CD4-positive, CD25-positive, alpha-beta regulatory T cell (primary cell): ENCODE data around the gene NAV1. TPM values are rescaled to one million over a fixed set of nuclear protein-coding genes. Genes with fewer than 3 reads are reported as not detected.

Experiments used
- ATAC-seq, 2 donors: fragments of 150-1000 bp; cut with Tn5 transposase; one replicate each; pipeline ENCODE4 v1.10.0; 2021; ENCODE audit warnings: low read depth in 2 of 2, moderate number of reproducible peaks in 2 of 2, moderate library complexity in 1 of 2
- DNase-seq, 3 donors: peaks; one replicate each; pipeline versions ENCODE4 v3.0.0 to v3.0.0-alpha.2; 2012 to 2022; ENCODE audit warnings: mixed read lengths in 1 of 3
- H3K27ac ChIP-seq: one replicate; pipeline ENCODE4 v1.7.0; 2013; ENCODE audit warnings: mild to moderate bottlenecking, low read length; ENCODE audit not compliant: insufficient read depth, poor library complexity, severe bottlenecking
- H3K27me3 ChIP-seq: one replicate; pipeline ENCODE4 v1.7.0; 2013; ENCODE audit warnings: low read length; ENCODE audit not compliant: control insufficient read depth, insufficient read depth
- H3K36me3 ChIP-seq: one replicate; pipeline ENCODE4 v1.7.0; 2013; ENCODE audit warnings: mild to moderate bottlenecking, low read length, moderate library complexity; ENCODE audit not compliant: control insufficient read depth, insufficient read depth
- H3K4me1 ChIP-seq: 2 replicates; pipeline ENCODE4 v1.7.0; 2013; ENCODE audit warnings: mild to moderate bottlenecking, low read length; ENCODE audit not compliant: insufficient read depth, control insufficient read depth, poor library complexity, severe bottlenecking
- H3K4me3 ChIP-seq: one replicate; pipeline ENCODE4 v1.7.0; 2013; ENCODE audit warnings: low read depth, mild to moderate bottlenecking, low read length, moderate library complexity
- H3K9me3 ChIP-seq, 2 experiments: 1 replicate in 1 of 2; 2 replicates in 1 of 2; pipeline ENCODE4 v1.7.0; 2013; ENCODE audit warnings: low read length in 2 of 2, mild to moderate bottlenecking in 1 of 2, moderate library complexity in 1 of 2; ENCODE audit not compliant: control insufficient read depth in 2 of 2
- H3K27ac Mint-ChIP-seq, 3 donors: one replicate each; pipeline ENCODE4 v1.8.0; 2020 to 2022; ENCODE audit warnings: mild to moderate bottlenecking in 3 of 3, mixed read lengths in 3 of 3, moderate library complexity in 2 of 3
- H3K27me3 Mint-ChIP-seq: one replicate; pipeline ENCODE4 v1.8.0; 2022; ENCODE audit warnings: mild to moderate bottlenecking, mixed read lengths
- H3K36me3 Mint-ChIP-seq: one replicate; pipeline ENCODE4 v1.8.0; 2020; ENCODE audit warnings: mixed read lengths
- H3K4me1 Mint-ChIP-seq, 4 donors: one replicate each; pipeline ENCODE4 v1.8.0; 2020 to 2022; ENCODE audit warnings: mixed read lengths in 4 of 4, mild to moderate bottlenecking in 1 of 4
- H3K4me3 Mint-ChIP-seq, 4 donors: one replicate each; pipeline ENCODE4 v1.8.0; 2020 to 2022; ENCODE audit warnings: mild to moderate bottlenecking in 4 of 4, mixed read lengths in 4 of 4, moderate library complexity in 3 of 4
- H3K9me3 Mint-ChIP-seq, 7 donors: one replicate each; pipeline ENCODE4 v1.8.0; 2020 to 2022; ENCODE audit warnings: mixed read lengths in 7 of 7, mild to moderate bottlenecking in 3 of 7, moderate library complexity in 2 of 7
- polyA plus RNA-seq, 4 donors: library from polyadenylated mRNA; unstranded; fragments of 300-500 nt; fragmentation: Illumina TruSeq; gene quantifications; one replicate each; pipeline ENCODE4 v1.2.3, GENCODE V29; 2021
- total RNA-seq: library from RNA; stranded (reverse); gene quantifications from one replicate; pipeline ENCODE4 v1.2.3, GENCODE V29; 2022

Gene NAV1
- total and polyA plus RNA-seq, 5 donors from 2014 or later = 0.39 to 4.9 (median 1.7) TPM

DNA sequence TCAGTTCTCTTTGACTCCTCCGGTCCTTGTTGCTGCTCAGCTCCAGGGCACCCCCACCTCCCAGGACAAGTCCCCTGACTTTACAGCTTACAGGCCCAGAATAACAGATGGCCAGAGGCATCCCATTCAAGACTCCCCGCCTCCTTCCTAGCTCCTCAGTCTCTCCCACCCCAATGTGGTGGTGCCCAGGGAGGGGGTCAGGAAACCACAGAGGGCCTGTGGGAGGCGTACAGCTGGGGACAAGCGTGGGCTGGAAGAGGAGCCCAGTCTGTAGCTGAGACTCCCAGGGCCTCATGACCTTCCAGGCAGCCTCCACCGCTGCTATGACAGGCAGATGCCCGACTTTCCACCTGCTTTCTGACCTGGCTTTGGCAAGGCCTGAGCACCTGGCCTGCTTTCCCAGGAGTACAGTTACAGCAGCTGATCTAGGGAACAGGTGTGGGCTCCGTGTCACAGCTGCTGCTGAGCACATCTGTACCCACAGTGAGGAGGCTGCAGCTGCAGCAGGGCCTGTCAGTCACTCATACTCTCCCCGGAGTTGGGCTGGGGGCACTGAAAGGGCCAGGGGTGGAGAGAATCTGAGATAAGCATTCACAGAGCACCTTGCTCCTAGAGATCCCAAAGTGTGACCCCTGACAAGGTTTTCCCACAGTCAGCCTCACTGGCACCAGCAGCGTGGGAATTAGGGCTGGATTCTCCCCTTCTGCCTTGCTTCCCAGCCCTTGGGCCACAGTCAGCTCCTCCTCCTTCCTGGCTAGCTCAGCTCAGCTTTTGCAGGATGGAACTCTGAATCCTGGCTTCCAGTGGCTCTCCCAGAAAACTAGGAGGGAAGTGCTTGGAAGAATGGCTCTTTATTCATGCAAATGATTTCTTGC lies 7.1 kb upstream of the NAV1 start:
- H3K27me3 ChIP-seq = peaks cover 3% of the 10 kb centered on the region
- Mint-ChIP-seq H3K27ac (no peak overlapping the region), H3K9me3 (peaks cover 0 to 3% (median 0%) of the 10 kb centered on the region in 7 donors), H3K4me3 (no peak overlapping the region), H3K4me1 (no peaks in the 10 kb centered on the region), H3K27me3 (peaks cover 16% of the 10 kb centered on the region), H3K36me3 (peaks cover 36% of the 10 kb centered on the region)
- H3K9me3 ChIP-seq = no peaks in the 10 kb centered on the region
- DNase-seq = no peak
- no peaks in the 10 kb centered on the region for H3K4me1 ChIP-seq
- no peak overlapping the region for H3K4me3 ChIP-seq
- H3K36me3 ChIP-seq = no peaks in the 10 kb centered on the region
- ATAC-seq = no peak
- H3K27ac ChIP-seq = no peak overlapping the region

DNA sequence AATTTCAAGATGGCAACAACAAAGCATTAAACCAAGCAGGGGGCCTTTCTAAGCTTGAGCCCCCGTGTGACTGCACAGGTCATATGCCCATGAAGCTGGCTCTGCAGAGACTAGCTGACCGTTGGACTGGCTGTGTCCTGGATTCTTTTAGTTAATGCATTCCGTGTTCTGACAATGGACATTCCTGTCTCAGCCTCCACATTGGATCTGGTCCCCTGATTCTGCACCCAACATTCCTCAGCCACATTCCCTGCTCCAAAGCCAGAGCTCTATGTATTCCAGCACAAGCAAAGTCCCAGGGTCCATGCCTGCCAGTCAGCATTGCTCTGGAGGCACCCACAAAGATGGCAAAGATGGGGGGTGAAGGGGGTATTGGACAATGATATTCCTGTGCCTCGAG lies 5.1 kb upstream of the NAV1 start:
- Mint-ChIP-seq H3K27me3 (peaks cover 35% of the 10 kb centered on the region), H3K36me3 (peaks cover 24% of the 10 kb centered on the region), H3K4me1 (peaks cover 0 to 10% (median 3%) of the 10 kb centered on the region in 4 donors), H3K4me3 (no peak overlapping the region), H3K9me3 (no peaks in the 10 kb centered on the region), H3K27ac (no peak overlapping the region)
- Histone ChIP-seq H3K27me3 (peaks cover 14% of the 10 kb centered on the region), H3K4me3 (no peak overlapping the region), H3K27ac (no peak overlapping the region), H3K9me3 (no peaks in the 10 kb centered on the region), H3K4me1 (peaks cover 7% of the 10 kb centered on the region), H3K36me3 (no peaks in the 10 kb centered on the region)
- ATAC-seq = no peak
- DNase-seq = no peak

DNA sequence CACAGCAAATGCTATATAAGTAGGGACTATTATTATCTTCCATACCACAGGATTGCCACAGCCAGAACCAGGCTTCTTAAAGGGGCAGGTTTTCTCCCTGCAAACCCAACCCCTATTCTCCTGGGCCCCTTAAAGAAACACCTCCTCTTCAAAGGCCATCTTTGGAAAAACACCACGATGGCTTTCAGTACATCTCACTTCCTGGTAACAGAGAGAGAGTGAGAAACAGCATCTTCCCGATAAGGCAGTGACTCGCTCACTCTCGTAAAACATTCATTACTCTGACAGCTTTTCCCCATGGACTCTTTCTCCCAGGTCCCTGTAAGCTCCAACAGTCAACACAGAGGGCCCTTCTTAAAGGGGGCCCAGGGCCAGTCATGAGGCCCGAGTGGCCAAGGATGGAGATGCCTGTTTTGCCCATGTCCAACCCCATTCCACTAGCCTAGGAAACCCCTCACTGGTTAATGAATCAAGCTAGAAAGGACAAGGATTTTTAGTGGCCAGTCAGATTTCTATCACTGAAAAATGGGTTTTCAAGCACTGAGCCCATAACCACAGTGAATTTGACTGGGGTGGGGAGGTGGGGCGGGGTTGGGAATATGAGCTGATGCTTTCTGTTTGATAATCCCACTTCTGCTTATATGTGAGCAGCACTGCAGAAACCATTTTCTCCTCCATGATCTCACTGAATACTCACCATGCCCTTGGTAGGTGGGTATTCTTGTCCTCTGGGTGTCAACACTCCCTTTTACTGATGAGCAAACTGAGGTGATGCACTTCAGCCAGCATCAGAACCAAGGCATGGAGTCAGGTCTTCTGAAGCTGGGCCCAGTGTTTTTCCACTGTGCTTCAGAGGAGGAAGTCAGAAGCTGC lies 3.6 kb upstream of the NAV1 start:
- H3K4me3 Mint-ChIP-seq = no peak overlapping the region
- Histone ChIP-seq H3K9me3 (no peaks in the 10 kb centered on the region), H3K4me1 (peaks cover 21% of the 10 kb centered on the region), H3K27ac (no peak overlapping the region), H3K4me3 (no peak overlapping the region), H3K36me3 (no peaks in the 10 kb centered on the region), H3K27me3 (peaks cover 17% of the 10 kb centered on the region)
- peaks cover 0 to under 1% (median 0%) of the 10 kb centered on the region in 7 donors for H3K9me3 Mint-ChIP-seq
- H3K4me1 Mint-ChIP-seq = peaks cover 0 to 18% (median 4%) of the 10 kb centered on the region in 4 donors
- no peak for DNase-seq
- no peak overlapping the region for H3K27ac Mint-ChIP-seq
- peaks cover 46% of the 10 kb centered on the region for H3K27me3 Mint-ChIP-seq
- peaks cover 18% of the 10 kb centered on the region for H3K36me3 Mint-ChIP-seq
- ATAC-seq = no peak

DNA sequence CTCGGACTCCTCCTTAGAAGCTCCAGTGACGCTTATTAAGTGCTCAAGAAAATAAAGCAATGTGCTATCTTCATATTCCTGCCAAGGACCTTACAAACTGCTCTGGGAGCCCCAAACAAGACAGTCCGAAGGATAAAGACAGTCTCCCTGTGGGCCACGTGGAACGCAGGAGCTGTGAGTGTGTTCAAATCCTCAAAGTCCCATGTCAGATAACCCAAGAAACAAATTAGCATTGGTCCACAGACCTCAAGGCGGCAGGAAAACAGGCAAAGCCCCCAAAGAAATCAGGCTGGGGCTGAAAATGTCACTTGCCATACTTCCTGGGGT lies 3.0 kb upstream of the NAV1 start:
- Mint-ChIP-seq H3K4me3 (no peak overlapping the region), H3K9me3 (peaks cover 0 to 2% (median 0%) of the 10 kb centered on the region in 7 donors), H3K27me3 (peaks cover 52% of the 10 kb centered on the region), H3K27ac (no peak overlapping the region), H3K4me1 (peaks cover 0 to 22% (median 4%) of the 10 kb centered on the region in 4 donors), H3K36me3 (peaks cover 18% of the 10 kb centered on the region)
- Histone ChIP-seq H3K9me3 (no peaks in the 10 kb centered on the region), H3K27me3 (peaks cover 22% of the 10 kb centered on the region), H3K4me3 (no peak overlapping the region), H3K27ac (no peak overlapping the region), H3K4me1 (peaks cover 21% of the 10 kb centered on the region), H3K36me3 (no peaks in the 10 kb centered on the region)
- ATAC-seq (no peak), DNase-seq (no peak)

DNA sequence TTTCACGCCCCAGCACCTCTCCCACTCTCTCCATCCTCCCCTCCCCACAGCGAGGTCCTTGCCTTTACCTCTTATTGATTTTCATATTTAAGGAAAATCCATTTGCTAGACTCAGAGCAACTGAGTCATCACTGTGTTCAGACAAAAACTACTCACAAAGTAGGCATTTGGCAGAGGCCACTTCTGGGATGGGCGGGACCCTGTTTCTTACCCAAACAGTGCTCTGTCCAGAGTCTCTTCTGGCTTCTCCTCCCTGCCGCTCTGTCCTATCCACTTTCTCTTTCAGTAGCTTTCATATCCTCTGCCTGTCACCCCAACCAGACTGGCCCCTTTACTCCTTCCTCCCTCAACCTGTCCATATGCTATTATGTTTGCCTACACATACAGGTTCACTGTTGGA lies 2.4 kb upstream of the NAV1 start:
- peaks cover 18% of the 10 kb centered on the region for H3K36me3 Mint-ChIP-seq
- H3K4me1 Mint-ChIP-seq = peaks cover 0 to 22% (median 4%) of the 10 kb centered on the region in 4 donors
- ATAC-seq = no peak
- peaks cover 0 to 2% (median 0%) of the 10 kb centered on the region in 7 donors for H3K9me3 Mint-ChIP-seq
- no peak overlapping the region for H3K4me3 Mint-ChIP-seq
- Histone ChIP-seq H3K4me1 (peaks cover 21% of the 10 kb centered on the region), H3K36me3 (no peaks in the 10 kb centered on the region), H3K9me3 (no peaks in the 10 kb centered on the region), H3K27ac (no peak overlapping the region), H3K4me3 (no peak overlapping the region), H3K27me3 (peaks cover 22% of the 10 kb centered on the region)
- H3K27me3 Mint-ChIP-seq = peaks cover 58% of the 10 kb centered on the region
- no peak overlapping the region for H3K27ac Mint-ChIP-seq
- DNase-seq = no peak

DNA sequence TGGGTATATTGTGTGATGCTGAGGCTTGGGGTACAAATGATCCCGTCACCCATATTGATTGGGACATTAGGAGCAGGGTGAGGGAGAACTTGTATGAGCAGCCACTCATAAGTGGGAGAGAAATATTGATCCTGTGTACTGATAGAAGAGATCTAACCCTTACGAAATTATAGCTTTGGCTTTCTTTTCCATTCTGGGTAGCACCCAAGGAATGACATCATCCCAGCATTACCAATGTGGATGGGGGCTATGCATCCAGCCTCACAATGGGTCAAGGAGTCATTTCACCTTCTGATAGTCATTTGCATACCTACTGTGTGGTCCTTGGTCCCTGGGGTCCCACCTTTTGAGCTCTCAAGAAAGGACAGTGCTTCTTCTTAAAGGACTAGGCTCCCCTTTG lies 1.9 kb upstream of the NAV1 start:
- ATAC-seq (no peak), DNase-seq (no peak)
- H3K36me3 Mint-ChIP-seq = peaks cover 21% of the 10 kb centered on the region
- peaks cover 0 to 22% (median 4%) of the 10 kb centered on the region in 4 donors for H3K4me1 Mint-ChIP-seq
- H3K9me3 ChIP-seq = no peaks in the 10 kb centered on the region
- no peaks in the 10 kb centered on the region for H3K36me3 ChIP-seq
- peaks cover 21% of the 10 kb centered on the region for H3K4me1 ChIP-seq
- H3K4me3 ChIP-seq = no peak overlapping the region
- no peak overlapping the region for H3K4me3 Mint-ChIP-seq
- H3K9me3 Mint-ChIP-seq = peaks cover 0 to 2% (median 0%) of the 10 kb centered on the region in 7 donors
- H3K27me3 ChIP-seq = peaks cover 22% of the 10 kb centered on the region
- no peak overlapping the region for H3K27ac Mint-ChIP-seq
- no peak overlapping the region for H3K27ac ChIP-seq
- H3K27me3 Mint-ChIP-seq = peaks cover 62% of the 10 kb centered on the region

DNA sequence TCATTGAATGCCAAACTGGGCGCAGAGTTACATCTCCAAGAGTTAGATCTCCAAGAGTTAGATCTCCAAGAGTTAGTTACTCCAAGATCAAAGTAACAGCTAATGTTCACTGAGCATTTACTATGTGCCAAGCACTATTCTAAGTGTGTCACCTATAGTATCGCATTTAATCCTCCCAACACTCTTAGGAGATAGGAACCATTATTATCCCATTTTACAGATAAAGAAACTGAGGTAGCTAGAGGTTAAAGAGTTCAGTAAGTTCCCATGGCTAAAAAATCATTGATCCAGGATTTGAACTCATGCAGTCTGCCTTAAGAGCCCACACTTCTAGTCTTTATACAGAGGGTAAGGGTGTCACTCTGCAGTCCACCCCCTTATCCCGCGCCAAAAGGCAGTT lies 1.5 kb upstream of the NAV1 start:
- no peak for DNase-seq
- no peak for ATAC-seq
- H3K36me3 ChIP-seq = no peaks in the 10 kb centered on the region
- Mint-ChIP-seq H3K27me3 (peaks cover 67% of the 10 kb centered on the region), H3K4me1 (peaks cover 0 to 22% (median 4%) of the 10 kb centered on the region in 4 donors), H3K27ac (no peak overlapping the region), H3K36me3 (peaks cover 21% of the 10 kb centered on the region), H3K4me3 (no peak overlapping the region), H3K9me3 (peaks cover 0 to 2% (median 0%) of the 10 kb centered on the region in 7 donors)
- H3K27ac ChIP-seq = no peak overlapping the region
- peaks cover 21% of the 10 kb centered on the region for H3K4me1 ChIP-seq
- peaks cover 22% of the 10 kb centered on the region for H3K27me3 ChIP-seq
- H3K9me3 ChIP-seq = no peaks in the 10 kb centered on the region
- H3K4me3 ChIP-seq = no peak overlapping the region
